ENCODE results near the gene AKR7A3.
"Not testable (repeated sequence)": the region's sequence is repeated elsewhere in the genome, so short reads cannot be mapped to it uniquely, and the experiment has no call there.

The AKR7A3 gene

DNA sequence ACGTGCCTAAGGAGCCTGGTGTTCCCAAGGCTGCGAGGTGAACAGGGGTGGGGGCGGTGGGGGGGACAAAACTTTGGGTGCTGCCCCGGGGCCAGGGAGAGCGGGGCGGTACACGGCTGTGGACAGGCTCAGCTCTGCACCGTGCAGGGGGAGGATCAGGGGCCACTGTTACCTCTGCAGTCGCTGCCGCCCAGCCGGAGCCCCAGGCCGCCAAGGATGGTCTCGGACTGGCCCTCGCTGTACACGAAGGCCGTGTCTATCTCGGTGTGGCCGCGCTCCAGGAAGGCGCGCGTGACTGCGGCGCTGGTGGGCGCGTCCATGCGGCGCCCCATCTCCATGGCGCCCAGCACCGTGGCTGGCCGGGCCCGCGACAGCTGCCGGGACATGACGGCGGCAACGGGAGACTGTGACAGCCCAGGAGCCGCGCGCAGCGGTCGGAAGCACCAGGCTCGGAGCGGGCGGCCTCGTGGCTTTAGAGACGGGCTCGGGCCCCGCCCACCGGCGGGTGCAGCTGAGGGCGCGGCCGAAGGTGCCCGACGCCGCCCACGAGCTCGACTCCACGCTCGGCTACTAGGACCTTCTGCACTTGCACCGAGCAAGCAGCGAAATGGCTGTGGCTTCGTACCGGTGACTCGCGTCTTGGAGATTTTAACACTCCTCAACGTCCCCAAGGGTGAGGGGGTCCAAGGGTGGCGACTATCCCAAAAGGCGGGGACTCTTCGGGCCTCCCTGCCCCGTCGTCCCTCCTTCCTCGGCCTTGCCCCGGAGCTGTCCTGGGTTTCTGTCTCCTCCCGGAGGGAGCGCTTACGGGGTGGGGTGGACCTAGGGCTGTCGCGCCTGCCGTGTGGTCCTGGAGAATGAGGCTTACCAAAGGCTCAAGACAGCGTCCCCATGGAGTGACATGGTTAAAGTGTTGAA, at the start of gene AKR7A3:
TSS of gene AKR7A3 (minus strand) at position 447 of the 918 bp plus-strand sequence. CDS start at position 386, 61 bp downstream.
- not testable (repeated sequence) for DNase-seq (ENCODE audit: low read depth)

DNA sequence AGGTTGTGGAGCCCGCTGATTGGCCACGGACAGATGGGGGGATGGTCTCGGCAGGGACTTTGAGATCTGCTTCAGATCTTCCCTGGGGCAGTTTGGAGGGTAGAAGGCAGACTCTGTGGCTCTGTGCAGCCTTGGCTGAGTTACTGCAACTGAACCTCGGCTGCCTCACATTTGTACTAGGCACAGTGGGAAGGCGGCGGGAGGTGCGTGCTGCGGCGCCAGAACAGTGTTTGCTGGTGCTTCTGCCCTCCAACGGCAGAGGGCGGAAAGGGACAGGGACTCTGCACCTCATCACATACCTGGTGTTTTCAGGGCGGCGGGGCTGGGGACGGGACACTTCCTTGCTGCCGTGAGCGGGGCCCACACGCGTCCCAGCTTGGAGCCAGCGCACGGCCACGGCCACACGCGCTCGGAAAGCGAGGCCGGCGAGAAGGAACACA, 49.8 kb upstream of the AKR7A3 start:
- no peak for DNase-seq (ENCODE audit: low read depth)

DNA sequence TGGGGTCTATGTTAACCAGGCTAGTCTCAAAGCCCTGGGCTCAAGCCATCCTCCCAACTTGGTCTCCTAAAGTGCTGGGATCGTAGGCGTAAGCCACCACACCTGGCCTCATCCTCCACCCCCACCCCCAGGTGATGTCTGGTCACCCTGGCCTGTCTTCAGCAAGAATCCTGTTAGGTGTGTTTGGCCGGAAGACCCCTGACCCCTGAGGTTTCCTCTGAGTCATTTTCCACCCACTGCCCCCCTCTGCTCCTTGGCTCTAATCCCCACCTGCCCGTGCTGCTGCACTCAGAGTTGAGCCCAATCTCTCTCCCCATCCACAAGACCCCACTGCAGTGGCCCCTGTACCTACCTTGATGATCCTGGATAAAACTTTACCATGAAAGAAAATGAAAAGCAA, 48.7 kb upstream of the AKR7A3 start:
- DNase-seq (ENCODE audit: low read depth): no peak

DNA sequence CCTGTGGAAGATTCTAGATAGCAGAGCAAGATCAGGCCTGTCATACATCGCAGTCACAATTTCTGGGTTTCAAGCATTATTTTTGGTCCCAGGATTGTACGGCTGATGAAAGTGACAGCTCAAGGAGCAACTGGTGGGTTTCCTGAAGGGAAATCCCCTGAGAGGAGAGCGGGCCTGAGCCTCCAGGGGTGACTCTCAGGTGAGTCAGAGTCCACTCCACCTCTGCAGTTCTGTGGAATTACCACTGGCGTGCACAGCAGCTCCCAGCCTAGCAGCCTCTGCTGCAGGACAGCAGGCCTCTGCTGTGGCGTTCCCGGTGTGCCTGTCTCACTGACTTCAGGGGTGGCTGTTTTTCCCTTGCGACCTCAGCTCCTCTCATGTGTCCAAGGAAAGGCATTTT, 48.0 kb upstream of the AKR7A3 start:
- DNase-seq (ENCODE audit: low read depth): no peak

DNA sequence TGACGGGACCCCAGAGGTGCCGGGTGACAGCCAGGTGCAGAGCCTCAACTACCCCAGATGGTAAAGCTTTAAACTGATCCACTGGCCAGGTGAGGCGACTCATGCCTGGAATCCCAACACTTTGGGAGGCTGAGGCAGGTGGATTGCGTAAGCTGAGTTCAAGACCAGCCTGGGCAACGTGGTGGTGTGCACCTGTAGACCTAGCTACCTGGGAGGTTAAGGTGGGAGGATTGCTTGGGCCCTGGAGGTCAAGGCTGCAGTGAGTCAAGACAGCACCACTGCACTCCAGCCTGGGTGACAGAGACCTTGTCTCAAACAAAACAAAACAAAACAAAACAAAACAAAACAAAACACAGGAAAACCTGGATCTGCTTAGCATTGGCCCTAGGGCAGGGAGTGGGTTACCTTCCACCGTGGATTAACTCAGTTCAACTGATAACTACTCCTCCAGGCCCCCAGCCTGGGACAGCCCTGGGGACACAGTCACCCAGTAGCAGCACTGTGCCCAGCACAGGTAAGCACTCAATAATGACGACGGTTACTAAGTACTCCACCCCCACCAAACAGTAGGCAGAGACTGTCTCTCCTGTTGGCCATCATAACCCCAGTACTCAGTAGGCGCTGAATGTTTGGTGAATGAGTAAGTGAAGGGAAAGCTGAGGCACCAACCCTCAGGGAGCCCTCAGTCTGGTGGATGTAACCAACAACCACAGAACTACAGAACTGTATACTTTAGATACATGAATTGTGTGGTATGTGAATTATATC, 45.2 kb upstream of the AKR7A3 start:
- DNase-seq (ENCODE audit: low read depth): no peak

DNA sequence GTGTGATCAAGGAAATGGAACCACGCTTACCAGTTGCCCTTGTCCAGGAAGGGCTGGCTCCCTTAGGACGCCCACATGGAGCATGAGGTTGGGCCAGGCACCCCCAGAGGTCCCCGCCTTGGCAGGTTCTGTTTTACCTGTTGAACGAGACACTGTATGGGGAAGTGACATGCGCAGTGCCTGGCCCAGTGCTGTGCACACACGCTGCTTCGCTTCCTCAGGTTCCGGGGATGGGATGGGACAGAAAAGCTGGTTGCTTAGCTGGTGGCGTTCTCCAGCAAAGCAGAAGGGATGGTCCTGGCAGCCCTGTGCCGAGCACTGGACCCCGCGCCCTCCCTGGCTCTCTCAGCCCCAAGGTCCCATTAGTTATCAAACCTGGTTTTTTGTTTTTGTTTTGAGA, 44.3 kb upstream of the AKR7A3 start:
- no peak for DNase-seq (ENCODE audit: low read depth)

DNA sequence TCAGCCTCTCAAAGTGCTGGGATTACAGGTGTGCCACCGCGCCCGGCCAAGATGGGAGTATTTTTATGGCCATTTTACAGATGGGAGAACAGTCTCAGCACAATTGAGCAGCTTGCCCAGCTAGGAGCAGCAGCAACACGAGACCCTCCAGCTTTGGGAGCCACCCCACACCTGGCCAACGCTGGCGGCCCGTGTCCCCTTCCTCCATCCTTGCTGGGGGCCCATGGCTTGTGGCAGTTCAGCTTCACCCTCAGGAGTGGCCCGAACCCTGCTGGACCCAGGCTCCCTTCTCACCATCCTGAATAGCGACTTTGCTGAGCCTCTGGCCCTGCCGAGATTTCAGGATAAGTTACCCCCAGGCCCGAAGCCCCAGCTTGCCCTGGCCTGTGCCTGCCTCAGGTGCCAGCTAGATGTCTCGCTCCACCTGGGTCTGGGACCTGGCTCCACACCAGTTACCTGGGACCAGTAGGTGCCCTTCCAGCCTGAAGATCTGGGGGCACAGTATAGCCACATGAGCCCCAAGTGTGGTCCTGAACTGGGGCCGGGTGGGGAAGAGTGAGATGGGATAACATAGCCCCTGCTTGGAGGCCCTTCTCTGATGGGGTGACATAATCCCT, 42.8 kb upstream of the AKR7A3 start:
- DNase-seq (ENCODE audit: low read depth): no peak

DNA sequence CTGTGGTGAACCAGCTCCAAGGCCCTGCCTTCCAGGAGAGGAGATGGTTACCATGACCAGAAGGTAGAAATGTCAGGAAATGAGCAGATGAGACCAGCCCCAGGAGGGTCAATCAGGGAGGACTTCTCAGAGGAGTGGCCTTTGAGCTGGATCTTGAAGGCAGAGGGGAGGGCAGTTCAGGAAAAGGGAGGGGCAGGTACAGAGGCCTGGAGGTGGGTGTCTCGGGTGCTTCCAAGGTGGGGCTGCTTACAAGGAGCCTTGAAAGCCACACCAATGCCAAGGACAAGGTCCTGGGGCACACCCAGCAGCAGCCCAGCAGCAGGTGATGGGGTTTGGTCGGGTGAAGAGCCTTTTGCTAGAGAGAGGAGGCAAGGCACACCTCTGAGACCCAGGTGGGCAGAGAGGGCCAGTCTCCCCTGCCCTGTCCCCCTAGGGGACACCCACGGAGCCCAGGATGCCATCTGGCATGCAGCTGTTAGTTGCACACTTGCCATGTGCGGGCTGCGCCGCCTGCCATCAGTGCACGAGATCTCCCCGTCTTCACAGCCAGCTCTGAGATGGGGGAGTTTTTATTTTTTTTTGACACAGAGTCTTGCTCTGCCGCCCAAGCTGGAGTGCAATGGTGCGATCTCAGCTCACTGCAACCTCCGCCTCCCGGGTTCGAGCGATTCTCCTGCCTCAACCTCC, 42.0 kb upstream of the AKR7A3 start:
- DNase-seq (ENCODE audit: low read depth): no peak

DNA sequence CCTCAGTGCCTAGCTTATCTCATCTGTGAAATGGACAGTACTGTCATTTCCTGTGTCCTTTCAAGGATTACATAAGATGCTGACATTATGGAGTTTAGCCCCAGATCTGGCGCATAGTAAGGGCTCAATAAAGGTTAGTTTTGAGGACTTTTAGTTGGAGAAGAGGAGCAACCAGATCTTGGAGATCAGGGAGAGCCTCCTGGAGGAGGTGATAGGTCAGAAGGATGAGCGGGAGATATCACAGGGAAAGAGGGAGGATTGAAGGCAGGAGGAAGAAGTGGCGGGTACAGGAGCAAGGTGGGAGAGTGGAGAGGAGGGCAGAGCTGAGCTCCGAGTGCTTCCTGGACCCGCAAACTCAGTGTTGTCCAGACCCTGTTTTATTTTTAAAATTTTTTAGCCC, 41.0 kb upstream of the AKR7A3 start:
- no peak for DNase-seq (ENCODE audit: low read depth)

DNA sequence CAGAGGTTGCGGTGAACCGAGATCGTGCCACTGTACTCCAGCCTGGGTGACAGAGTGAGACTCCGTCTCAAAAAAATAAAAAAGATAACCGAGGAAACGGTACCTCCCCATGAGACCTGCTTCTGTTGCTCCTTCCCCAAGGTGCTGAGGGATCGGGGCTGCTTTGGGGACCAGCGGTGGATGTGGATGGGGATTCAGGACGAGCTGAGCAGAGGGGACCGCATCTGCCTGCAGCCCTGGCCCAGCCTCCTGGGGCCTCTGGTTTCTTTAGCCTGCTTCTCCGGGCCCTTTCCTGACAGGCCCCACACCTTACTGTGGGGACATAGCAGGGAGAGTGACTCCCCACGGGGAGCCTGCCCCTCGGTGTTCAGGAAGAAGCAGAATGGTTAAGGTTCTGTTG, 40.6 kb upstream of the AKR7A3 start:
- no peak for DNase-seq (ENCODE audit: low read depth)

DNA sequence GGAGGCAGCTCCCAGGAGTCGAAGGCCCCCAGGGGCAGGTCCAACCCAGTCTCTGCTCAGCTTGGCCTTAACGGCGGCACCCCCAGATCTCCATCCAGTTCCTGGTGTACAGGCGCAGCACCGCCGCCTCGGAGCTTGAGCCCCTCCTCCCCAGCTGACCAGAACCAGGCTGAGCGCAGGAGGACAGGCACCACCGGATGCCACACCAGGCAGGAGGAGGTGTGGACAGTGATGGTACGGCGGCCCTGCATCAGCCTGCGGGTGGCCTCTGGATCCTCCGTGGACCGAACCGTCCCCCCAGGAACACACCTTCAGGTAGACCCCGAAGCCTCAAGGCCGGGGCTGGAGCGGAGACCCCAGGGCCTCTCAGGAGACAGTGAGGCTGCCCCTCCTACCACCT, 39.9 kb upstream of the AKR7A3 start:
- DNase-seq (ENCODE audit: low read depth): no peak

DNA sequence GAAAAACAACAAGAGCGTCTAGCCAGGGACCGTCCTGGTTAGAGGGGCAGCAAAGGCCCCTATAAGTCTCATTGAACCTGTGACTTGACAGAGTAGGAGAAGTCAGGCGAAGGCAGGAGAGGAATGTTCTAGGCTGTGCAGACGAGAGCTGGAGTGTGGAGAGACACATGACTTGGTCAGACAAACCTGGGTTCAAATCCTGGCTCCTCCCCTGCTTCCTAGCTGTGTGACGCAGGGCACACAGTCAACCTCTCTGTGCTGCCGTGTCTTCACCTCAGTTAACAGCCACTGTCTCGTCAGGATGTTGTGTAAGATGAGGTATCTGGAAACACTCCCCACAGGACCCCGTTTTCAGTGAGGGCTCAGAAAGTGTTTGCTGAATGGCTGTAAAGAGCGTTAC, 39.2 kb upstream of the AKR7A3 start:
- DNase-seq (ENCODE audit: low read depth): no peak

DNA sequence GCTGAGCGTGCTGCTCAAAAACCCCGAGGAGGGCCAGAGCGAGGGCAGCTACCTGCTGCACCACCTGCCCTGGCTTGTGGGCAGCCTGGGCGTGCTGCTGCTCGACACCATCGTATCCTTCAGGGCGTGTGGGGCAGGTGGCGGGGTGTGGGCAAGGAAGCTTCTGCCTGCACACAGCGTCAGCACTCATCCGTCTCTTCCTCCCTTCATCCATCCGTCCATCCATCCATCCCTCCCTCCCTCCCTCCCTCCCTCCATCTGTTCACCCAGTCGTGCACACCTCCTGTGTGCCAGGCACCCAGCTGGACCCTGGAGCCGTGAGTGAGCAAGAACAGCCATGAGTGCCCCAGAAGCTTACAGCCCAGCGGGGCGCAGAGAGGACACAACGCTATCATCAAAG, 38.7 kb upstream of the AKR7A3 start:
- no peak for DNase-seq (ENCODE audit: low read depth)

DNA sequence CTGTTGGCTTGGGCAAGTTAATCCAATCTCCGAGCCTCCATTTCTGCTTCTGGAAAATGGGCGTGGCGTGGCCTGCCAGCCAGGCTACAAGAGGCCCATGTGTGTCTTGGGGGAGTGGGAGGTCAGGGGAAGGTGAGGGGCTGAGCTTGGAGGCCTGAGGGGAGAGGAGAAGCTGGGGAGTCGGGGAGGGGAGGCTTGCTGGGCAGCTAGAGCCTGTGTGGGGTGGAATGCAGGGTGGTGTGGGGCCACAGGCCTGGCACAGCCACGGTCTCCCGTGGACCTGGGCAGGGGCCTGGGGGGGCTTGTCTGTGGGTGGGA, 38.1 kb upstream of the AKR7A3 start:
- no peak for DNase-seq (ENCODE audit: low read depth)

DNA sequence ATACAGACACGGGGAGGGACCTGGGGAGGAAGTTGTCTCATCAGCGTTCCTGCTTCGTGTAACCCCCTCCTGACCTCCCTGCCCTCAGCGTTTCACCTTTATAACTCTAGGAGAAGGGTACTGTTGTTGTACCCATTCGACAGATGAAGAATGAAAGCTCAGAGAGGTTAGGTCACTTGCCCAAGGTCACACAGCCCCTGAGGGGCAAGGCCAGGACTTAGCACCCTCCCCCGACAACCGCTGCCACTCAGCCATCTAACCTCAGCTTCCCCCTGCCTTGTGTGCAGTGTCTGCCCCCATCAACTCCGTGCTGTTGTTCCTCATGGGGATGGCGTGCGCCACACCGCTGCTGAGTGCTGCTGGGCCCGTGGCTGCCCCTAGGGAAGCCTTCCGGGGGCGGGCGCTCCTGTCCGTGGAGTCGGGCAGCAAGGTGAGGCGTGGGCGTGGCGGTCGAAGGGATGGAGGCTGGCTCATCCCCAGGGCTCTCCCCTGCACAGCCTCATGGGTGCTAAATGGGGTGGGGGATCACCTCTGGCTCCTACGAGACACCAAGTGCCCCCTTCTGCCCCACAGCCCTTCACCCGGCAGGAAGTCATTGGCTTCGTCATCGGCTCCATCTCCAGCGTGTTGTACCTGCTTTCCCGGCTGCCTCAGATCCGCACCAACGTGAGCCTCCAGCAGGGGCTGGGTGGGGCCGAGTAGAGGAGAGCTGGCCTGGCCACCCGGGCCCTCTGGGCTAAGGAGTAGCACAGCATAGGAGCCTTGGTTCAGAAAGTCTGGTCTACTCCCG, 37.6 kb upstream of the AKR7A3 start:
- no peak for DNase-seq (ENCODE audit: low read depth)

DNA sequence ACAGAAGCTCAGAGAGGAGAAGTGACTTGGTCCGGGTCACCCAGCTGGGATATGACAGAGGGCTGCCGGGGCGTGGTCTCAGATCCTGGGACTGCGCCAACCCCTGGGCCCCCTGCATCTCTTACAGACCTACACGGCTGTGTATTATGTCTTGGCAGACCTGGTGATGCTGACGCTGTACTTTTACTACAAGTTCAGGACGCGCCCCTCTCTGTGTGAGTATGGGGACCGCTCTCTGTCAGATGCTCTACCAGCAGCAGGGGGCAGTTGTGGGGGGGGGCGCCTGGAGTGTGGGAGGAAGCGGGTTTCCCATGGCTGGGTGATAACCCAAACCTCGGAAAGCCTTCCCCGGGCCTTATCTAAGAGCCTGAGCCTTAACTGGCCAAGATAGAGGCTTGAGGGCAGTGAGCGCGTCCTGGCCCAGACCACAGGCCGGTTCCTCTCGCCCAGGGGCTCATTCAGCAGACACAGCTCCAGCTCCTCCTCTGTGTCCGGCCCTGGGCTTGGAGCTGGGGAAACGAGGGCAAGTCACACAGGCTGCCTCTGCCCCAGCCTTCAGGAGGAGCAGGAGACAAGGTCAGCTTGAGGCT, 36.9 kb upstream of the AKR7A3 start:
- no peak for DNase-seq (ENCODE audit: low read depth)

DNA sequence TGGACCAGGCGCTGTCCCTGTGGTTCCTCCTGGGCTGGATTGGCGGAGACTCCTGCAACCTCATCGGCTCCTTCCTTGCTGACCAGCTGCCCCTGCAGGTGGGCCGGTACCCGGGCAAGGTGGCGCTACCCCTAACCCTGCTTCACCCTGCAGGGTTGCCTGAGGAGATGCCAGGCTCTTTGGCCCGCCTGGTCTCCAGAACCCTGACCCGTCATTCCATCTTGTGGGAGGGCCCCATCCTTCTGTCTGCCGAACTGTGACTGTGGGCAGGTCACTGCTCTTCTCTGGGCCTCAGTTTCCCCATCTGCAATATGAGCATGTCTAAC, 36.1 kb upstream of the AKR7A3 start:
- DNase-seq (ENCODE audit: low read depth): no peak

DNA sequence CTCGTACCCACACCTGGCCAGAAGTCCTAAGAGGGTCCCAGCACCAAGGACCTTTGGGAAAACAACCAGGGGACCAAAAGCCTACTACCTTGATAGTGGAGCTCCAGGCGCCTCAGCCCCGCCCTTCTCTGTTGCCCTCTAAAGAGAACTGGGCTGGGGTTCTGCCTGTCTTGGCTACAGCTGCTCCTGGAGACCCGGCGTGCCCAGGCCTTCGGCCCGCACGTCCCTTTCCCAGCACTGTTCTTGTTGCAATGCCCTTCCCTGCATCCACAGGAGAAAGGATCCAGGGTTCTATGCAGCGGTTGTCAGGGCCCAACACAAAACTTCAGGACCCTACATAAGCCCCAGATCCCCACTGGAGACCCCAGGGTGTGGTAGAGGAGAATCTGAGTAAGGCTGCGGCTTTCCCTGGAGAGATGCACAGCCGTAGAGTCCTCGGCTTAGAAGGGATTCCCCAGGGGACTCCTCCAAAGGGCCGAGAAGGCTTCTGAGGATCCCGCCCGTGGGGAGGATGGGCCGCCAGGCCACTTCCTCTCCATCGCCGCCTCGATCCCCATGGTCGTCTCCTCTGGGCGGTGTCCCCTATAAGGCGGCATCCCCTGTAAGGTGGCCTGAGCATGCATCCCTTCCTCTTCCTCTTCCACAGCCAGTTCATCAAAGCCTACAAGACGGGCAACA, 35.6 kb upstream of the AKR7A3 start:
- DNase-seq (ENCODE audit: low read depth): no peak

DNA sequence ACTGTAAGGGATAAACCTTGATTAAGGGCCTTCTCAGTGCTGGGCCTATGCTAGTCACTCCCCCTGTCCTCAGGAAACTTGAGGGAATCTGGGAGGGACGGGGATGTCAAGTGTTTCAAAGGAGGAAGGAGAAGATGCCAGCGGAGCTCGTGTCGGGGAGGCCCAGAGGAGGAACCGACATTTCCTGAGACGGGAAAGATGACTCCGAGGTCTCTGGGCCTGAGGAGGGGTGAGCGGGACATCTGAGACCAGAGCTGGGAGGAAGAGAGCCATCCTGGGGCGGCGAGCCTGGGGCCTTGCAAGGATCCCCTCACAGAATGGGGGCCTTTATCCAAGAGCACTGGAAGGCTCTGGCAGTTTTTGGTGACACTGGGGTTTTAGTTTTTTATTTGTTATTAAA, 33.9 kb upstream of the AKR7A3 start:
- DNase-seq (ENCODE audit: low read depth): no peak

DNA sequence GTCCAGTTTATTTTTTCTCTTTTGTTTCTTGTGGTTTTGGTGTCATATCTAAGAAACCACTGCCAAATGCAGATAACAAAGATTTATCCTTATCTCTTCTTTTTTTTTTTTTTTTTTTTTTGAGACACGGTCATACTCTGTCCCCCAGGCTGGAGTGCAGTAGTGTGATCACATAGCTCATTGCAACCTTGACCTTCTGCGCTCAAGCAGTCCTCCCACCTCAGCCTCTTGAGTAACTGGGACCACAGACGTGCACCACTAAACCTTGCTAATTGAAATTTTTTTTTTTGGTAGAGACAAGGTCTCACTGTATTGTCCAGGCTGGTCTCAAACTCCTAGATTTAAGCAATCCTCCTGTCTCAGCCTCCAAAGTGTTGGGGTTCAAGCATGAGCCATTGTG, 32.5 kb upstream of the AKR7A3 start:
- no peak for DNase-seq (ENCODE audit: low read depth)

DNA sequence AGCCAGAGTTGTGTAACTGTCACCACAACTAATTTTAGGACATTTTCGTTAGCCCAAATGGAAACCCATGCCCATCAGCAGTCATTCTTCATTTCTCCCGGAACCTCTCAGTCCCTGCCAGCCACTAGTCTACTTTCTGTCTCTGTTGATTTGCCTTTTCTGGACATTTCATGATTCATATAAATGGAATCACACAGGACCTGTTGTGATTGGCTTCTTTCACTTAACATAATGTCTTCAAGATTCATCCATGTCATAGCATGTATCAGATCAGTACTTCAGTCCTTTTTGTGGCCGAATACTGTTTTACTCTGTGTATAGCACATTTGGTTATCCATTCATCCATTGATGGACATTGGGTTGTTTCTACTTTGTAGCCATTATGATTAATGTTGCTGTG, 30.6 kb upstream of the AKR7A3 start:
- no peak for DNase-seq (ENCODE audit: low read depth)

Measured in stimulated activated CD8-positive, alpha-beta memory T cell treated with anti-CD3 and anti-CD28 coated beads, Interleukin-15, amount 100 ng/mL, for 1 hour (primary cell).